KOPT-K1 (cell line): ENCODE measurements around the gene CLEC2L.

Experiments
- H3K27ac ChIP-seq: fragments of 200-600 bp; sonication (generic); 2 replicates; pipeline ENCODE4 v1.5.1; 2016; ENCODE audit warnings: antibody characterized with exemption, mild to moderate bottlenecking, low read depth, low read length; ENCODE audit not compliant: poor library complexity, severe bottlenecking
- H3K36me3 ChIP-seq: fragments of 200-600 bp; sonication (generic); 2 replicates; pipeline ENCODE4 v1.5.1; 2017; ENCODE audit warnings: antibody characterized with exemption, mild to moderate bottlenecking, low read length, moderate library complexity; ENCODE audit not compliant: insufficient read depth
- H3K9me3 ChIP-seq: fragments of 200-600 bp; sonication (generic); 2 replicates; pipeline ENCODE4 v1.5.1; 2017; ENCODE audit warnings: antibody characterized with exemption, low read length, mild to moderate bottlenecking; ENCODE audit not compliant: insufficient read depth, poor library complexity, severe bottlenecking

CLEC2L gene

DNA sequence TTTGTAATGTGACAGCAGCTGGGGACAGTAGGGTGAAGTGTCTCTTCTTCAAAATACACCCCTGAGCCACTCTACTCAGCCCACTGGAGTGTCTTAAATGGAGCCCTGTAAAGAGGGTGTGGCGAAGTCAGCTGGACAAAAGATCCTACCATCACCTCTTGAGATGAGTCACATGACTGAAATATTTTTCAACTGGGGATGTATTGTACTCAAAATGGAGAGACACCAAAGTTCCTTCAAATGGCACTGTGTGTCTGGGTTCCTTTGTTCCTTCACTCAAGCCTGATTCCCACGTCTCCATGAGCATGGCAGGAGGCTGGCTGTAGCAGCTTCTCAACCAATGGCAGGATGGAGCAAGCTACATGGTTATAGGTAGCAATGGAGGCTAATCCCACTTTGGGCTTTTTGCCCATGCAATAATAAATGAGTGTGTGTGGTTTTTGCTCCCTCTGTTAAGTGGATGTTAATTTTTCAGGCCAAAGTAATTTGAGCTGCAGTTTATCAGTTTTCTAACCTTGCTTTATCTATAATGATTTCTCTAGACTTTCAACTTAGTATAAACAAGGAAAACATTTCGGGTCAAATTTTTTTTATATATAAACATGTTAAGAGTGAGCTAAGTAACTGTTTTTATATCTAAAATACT, 68.2 kb downstream of the CLEC2L start:
- no peaks in the 10 kb centered on the region for H3K9me3 ChIP-seq
- peaks cover 55% of the 10 kb centered on the region for H3K36me3 ChIP-seq
- no peak overlapping the region for H3K27ac ChIP-seq

DNA sequence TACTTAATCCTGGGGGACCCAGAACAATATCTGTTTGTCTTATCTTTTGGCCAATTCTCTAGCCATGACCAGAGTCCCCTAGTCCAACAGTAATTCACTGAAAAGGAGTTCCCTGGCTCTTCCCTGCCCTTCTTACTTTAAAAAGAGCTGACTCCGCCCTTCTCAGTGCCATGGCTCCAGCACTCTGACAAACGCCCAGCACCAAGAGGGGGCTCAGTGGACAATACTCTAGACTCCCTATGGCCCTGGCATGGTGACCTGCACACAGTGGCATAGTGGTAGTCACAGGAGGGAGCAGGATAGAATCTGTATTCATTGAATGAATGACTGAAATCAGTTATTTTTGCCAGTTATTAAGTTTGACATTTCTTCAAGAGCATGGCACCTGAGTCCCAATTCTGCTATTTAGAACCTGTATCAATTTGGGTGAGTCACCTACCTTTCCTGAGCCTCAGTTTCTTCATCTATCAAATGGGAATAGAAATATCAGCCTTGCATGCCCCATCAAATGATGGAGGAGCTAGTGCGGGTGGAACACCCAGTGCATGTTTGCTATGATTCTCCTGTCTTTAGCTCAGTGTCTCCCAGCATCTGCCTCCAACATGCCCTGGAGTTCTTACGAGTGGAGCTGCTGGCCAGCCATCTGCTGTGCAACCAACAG, 69.4 kb downstream of the CLEC2L start:
- H3K36me3 ChIP-seq, result peaks cover 60% of the 10 kb centered on the region
- H3K9me3 ChIP-seq, result no peaks in the 10 kb centered on the region
- H3K27ac ChIP-seq, result no peak overlapping the region

DNA sequence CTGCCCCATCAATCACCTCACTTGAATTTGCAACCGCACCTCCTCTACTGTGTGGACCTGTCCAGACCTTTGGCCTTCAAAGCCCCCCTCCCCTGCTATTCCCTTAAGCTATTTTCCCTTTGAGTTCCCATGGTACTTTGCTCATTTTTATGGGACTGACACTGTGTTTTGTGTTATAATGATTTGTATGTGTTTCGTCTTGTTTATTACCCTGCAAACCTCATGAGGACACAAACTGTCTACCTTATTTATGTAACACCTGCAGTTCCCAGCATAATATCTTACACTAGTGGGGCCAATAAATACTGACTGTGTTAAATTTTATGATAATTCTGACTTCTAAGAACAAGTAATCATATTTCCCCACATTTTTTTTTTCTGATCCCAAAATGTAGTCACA, 70.6 kb downstream of the CLEC2L start:
- Histone ChIP-seq H3K27ac (no peak overlapping the region), H3K36me3 (peaks cover 72% of the 10 kb centered on the region), H3K9me3 (no peaks in the 10 kb centered on the region)
